Raji (cell line): Measurements from ENCODE around the gene RPL7A.

Experiments used
- POLR2A ChIP-seq: IDR thresholded peaks from 2 replicates; pipeline ENCODE4 v1.6.1; 2011; ENCODE audit warnings: low read depth, low read length, control low read depth; ENCODE audit not compliant: insufficient read depth

Gene RPL7A

DNA sequence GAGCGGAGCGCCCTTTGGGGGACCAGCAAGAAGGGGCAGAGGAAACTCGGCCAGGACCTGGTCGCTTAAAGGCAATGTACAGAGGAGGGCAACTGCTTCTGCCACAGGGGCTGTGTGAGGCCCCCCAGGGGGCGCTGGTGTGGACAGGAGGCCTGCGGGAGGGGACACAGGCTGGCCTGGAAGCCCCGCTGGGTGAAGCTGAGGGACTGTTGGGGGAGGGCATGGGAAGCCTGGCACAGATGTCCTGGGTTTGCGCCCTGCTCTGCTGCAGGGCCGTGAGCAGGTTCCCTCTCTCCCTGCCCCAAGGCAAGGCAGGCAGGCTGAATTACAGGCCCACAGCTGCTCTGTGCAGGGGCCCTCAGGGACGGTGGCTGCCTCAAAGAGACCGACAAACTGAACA is 5.4 kb upstream of the RPL7A start:
- no peak for TF ChIP-seq POLR2A

DNA sequence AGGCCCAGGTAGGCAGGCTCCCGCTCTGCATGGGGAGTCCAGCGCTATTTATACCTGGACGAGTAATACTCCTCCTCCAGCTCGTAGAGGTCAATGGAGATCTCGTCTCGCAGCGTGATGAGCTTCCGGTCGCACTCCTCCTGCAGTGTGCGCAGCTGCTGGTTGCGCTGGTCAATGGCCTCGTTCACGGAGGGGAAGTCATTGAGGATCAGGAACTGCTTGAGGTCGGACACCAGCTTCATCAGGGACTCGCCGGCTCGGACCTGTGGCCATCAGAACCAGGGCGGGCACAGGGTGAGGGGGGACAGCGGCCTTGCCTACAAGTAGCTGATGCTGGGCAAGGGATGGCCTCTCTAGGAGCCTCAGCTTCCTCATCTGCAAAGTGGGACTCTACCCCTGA is 3.9 kb upstream of the RPL7A start:
- no peak for TF ChIP-seq POLR2A

- no peak for TF ChIP-seq POLR2A
Observed at GRCh38 chr9:133344979-133345378, 3.0 kb upstream of the RPL7A start.

DNA sequence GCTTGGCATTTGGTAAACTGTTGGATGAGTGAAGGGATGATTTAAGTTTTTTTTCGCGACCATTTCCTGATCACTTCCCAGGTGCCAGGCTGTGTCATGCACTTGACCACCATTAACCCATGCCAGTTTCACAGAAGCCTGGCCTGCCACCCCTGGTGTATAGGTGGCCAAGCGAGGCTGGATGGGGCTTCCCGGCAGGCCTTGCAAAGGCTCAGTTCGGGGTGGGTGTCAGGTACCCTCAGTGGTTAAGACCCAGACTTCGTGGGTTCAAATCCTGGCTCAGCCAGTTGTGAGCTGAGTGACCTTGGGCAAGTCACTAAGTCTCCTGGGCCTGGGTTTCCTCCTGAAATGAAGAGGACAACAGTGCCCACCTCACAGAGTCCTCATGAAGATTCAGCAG is 2.4 kb upstream of the RPL7A start:
- no peak for TF ChIP-seq POLR2A

- TF ChIP-seq POLR2A = no peak
Observed at GRCh38 chr9:133346021-133346785, 1.8 kb upstream of the RPL7A start.

- no peak for TF ChIP-seq POLR2A
Observed at GRCh38 chr9:133347515-133347984, 468 bp upstream of the RPL7A start.

DNA sequence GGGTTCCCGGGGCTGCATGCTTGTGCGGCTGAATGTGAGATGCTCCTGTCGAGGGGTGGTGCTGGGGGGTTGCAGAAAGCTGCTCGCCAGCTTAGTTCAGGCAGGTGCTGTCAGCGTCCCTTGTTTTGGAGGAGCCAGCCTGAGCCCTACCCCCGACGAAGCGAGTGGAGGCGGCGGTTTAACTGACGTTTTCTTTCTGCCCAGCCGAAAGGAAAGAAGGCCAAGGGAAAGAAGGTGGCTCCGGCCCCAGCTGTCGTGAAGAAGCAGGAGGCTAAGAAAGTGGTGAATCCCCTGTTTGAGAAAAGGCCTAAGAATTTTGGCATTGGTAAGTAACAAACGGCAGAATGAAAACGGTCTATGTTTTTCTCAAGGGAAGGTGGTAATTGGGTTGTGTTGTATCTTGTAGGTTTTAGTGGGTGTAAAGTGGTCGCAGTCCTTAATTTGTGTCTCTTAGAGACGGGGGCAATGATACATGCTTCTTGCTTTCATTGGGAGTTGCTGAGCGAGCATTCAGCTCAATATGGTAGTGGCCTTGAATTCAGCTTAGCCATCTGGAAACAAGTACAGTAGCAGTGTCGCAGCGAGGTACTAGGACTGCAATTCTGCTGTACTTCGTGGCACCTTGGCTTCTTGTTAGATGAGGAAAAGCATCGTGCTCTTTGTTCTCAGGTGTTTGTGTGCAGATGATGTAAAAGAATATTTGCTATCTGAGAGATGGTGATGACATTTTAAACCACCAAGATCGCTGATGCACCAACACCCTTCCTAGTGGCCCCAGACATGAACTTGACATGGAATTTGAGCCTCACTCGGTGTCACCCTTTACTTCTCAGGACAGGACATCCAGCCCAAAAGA is 928 bp downstream of the RPL7A start:
- TF ChIP-seq POLR2A = no peak

DNA sequence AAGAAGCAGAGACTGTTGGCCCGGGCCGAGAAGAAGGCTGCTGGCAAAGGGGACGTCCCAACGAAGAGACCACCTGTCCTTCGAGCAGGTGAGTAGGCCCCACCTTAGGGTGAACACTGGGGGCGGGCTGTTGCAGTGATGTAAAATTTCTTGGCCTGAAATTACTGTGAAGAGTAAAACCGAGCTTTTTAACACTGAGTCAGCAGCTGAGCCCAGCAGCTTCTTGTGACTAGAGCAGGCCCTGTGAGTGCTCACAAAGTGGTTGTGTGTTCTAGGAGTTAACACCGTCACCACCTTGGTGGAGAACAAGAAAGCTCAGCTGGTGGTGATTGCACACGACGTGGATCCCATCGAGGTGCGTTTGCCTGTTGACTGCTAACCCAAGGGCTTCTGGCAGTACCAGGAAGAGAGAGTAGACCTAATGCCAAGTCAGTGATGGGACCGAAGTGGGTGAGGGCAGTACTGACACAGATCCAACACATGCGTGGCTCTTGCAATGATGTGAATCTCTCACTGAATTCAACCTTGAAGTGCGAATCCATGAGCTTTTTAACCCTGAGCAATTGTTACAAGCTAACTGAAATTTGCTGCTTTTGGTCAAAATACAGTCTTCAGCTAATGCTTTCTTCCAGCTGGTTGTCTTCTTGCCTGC is 2.1 kb downstream of the RPL7A start:
- TF ChIP-seq POLR2A = no peak

GRCh38 chr9:133351526-133351907 is 3.5 kb downstream of the RPL7A start:
- no peak for TF ChIP-seq POLR2A

DNA sequence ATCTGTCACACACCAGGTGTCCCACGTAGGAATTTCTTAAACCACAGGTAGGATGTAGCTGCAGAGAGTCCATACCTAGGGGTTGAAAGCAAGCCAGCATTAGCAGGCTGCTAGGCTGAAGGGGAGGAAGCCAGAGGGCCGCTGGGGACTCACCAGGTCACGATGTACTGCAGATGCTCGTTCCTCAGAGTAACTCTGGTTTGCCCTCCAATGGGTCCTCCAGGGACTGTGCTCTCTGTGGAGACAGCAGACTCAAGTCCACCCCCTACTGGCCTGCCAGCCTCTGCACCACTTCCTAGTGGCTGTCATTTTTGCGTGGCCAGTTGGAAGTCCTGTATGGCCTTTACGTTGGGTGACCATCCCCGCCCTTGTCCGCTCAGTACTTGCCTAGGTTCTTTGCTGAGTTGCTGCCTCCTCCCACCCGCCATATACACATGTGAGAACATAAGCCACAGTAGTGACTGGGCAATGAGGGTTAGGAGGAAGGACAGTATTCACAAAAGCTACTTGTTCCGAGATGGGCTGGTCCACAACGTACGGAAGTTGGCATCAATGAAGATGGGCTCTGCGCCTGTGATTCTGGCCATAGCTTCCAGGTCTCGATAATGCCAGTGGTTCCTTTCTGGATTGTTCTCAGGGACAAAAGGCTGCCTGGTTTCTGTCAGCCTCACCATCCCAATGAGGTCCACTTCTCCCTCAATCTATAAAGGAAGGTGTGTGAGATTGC is 4.1 kb downstream of the RPL7A start:
- TF ChIP-seq POLR2A = peak; percentile 57; the same call in 1 of the 2 replicates

- peak; percentile 48 for TF ChIP-seq POLR2A
Observed at GRCh38 chr9:133352635-133353340, 4.8 kb downstream of the RPL7A start.

- TF ChIP-seq POLR2A = peak; percentile 27; the same call in 1 of the 2 replicates
Observed at GRCh38 chr9:133353548-133353947, 5.5 kb downstream of the RPL7A start.

GRCh38 chr9:133354766-133355165 is 6.7 kb downstream of the RPL7A start:
- no peak for TF ChIP-seq POLR2A

GRCh38 chr9:133355881-133356357 is 7.9 kb downstream of the RPL7A start:
- no peak for TF ChIP-seq POLR2A
